ENCODE data around the gene ATM.

Gene ATM

DNA sequence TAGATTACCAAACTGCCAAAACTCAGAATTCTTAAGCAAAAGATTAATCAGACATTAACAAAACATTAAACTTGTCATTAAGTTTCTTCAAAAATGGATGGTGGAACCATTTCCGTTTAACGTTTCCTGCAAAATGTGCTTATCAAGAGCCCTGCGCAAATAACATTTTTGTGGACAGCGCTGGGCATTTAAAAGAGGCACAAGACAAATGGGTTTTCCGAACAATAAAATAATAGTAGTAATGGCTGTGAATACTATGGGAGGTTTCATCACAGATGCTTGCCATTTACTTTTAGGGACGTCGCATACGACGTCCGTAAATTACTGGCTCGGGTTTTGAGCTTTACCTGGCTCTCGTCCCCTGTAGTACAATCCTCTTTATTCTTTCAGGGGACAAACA is 1.5 kb upstream of the ATM start:
- Histone ChIP-seq H3K27ac (ENCODE audit: low read depth, low read length) (peak overlapping the region; percentile 91), H3F3A (ENCODE audit: control insufficient read depth, insufficient read depth) (peaks cover 29% of the 10 kb centered on the region), H3K27me3 (ENCODE audit: control insufficient read depth, low read length) (no peaks in the 10 kb centered on the region), H3K4me3 (ENCODE audit: low read length) (peak overlapping the region; percentile 87), H3K79me2 (ENCODE audit: control insufficient read depth, low read length) (peaks cover 93% of the 10 kb centered on the region), H4K20me1 (ENCODE audit: control insufficient read depth, insufficient read depth, low read depth, low read length) (peaks cover 13% of the 10 kb centered on the region), H3K4me1 (ENCODE audit: control insufficient read depth, low read length) (peaks cover 34% of the 10 kb centered on the region), H3K36me3 (ENCODE audit: control insufficient read depth, low read length) (peaks cover 89% of the 10 kb centered on the region), H3K4me2 (ENCODE audit: low read length) (peak overlapping the region; percentile 78), H3K9me2 (replicated peaks; ENCODE audit: control insufficient read depth, low read length) (no peaks in the 10 kb centered on the region), H3K9me3 (ENCODE audit: control insufficient read depth, insufficient read depth, low read length) (no peaks in the 10 kb centered on the region)
- no peak for TF ChIP-seq EZH2phosphoT487 (IDR thresholded peaks at IDR 0.05; ENCODE audit: borderline replicate concordance, low read length)
- TF ChIP-seq, protein P1, sequence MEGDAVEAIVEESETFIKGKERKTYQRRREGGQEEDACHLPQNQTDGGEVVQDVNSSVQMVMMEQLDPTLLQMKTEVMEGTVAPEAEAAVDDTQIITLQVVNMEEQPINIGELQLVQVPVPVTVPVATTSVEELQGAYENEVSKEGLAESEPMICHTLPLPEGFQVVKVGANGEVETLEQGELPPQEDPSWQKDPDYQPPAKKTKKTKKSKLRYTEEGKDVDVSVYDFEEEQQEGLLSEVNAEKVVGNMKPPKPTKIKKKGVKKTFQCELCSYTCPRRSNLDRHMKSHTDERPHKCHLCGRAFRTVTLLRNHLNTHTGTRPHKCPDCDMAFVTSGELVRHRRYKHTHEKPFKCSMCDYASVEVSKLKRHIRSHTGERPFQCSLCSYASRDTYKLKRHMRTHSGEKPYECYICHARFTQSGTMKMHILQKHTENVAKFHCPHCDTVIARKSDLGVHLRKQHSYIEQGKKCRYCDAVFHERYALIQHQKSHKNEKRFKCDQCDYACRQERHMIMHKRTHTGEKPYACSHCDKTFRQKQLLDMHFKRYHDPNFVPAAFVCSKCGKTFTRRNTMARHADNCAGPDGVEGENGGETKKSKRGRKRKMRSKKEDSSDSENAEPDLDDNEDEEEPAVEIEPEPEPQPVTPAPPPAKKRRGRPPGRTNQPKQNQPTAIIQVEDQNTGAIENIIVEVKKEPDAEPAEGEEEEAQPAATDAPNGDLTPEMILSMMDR (IDR thresholded peaks at IDR 0.05; ENCODE audit: low read depth, low read length, poor library complexity, severe bottlenecking), result no peak

DNA sequence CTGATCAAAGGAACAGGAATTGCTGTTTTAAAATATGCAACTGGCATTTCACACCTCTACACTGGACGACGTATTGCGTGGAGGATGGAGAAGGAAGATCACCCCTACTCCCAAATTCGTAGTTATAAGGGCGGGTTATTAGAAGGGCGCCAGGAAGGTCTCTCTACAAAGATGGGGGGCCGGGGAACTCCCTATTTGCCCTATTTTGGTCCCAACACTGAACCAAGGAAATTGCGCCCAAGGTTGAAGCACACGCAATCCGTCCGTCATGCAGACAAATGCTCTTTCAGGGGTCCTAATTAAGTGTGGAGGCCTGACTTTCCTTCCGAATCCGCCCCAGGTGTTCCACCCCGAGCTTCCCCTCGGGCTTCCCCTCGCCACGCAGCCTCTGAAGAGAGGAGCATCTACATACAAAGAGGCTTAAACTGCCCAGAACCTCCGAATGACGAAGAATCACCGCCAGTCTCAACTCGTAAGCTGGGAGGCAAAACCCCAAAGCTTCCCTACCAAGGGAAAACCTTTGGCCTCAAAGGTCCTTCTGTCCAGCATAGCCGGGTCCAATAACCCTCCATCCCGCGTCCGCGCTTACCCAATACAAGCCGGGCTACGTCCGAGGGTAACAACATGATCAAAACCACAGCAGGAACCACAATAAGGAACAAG is 825 bp upstream of the ATM start:
- H3K9me2 ChIP-seq (replicated peaks; ENCODE audit: control insufficient read depth, low read length), result no peaks in the 10 kb centered on the region
- peaks cover 87% of the 10 kb centered on the region for H3K36me3 ChIP-seq (ENCODE audit: control insufficient read depth, low read length)
- peaks cover 13% of the 10 kb centered on the region for H4K20me1 ChIP-seq (ENCODE audit: control insufficient read depth, insufficient read depth, low read depth, low read length)
- H3K27me3 ChIP-seq (ENCODE audit: control insufficient read depth, low read length), result no peaks in the 10 kb centered on the region
- H3K9me3 ChIP-seq (ENCODE audit: control insufficient read depth, insufficient read depth, low read length), result no peaks in the 10 kb centered on the region
- H3K79me2 ChIP-seq (ENCODE audit: control insufficient read depth, low read length), result peaks cover 93% of the 10 kb centered on the region
- peaks cover 30% of the 10 kb centered on the region for H3F3A ChIP-seq (ENCODE audit: control insufficient read depth, insufficient read depth)
- H3K4me3 ChIP-seq (ENCODE audit: low read length), result peak overlapping the region; percentile 87
- H3K4me2 ChIP-seq (ENCODE audit: low read length), result peak overlapping the region; percentile 78
- TF ChIP-seq EZH2phosphoT487 (IDR thresholded peaks at IDR 0.05; ENCODE audit: borderline replicate concordance, low read length), result no peak
- peak overlapping the region; percentile 91 for H3K27ac ChIP-seq (ENCODE audit: low read depth, low read length)
- H3K4me1 ChIP-seq (ENCODE audit: control insufficient read depth, low read length), result peaks cover 40% of the 10 kb centered on the region

DNA sequence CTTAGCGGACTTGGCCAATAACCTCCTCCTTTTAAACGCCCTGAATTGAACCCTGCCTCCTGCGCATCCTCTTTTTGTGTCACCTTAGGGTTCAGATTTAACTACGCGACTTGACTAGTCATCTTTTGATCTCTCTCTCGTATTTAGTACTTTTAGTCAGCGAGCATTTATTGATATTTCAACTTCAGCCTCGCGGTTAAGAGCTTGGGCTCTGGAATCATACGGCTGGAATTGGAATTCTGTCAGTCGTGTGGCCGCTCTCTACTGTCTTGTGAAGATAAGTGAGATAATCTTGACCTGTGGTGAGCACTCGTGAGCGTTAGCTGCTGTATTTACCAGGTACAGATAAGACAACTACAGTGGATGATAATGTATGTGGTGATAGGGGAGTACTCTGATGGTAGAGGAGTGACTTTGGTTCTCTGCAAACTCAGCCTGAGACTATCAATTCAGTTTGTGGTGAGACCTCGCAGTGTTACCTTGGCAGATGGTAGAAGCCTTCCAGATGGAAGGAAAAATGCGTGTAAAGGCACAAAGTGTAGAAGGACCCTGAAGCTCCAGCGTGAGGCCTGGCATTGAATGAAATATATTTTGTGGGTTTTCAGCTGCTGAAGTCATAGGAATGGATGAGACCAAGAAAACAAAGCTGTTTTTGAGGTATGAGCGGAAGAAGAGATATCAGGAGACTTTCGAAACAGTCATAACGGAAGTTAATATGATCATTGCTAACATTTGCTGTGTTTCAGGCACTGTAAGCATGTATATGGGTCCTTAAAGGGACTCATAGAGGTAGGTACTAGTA is 682 bp downstream of the ATM start:
- Histone ChIP-seq H3K27ac (ENCODE audit: low read depth, low read length) (peak overlapping the region; percentile 91), H3F3A (ENCODE audit: control insufficient read depth, insufficient read depth) (peaks cover 37% of the 10 kb centered on the region), H3K4me3 (ENCODE audit: low read length) (peak overlapping the region; percentile 87), H3K79me2 (ENCODE audit: control insufficient read depth, low read length) (peaks cover 92% of the 10 kb centered on the region), H3K9me2 (replicated peaks; ENCODE audit: control insufficient read depth, low read length) (no peaks in the 10 kb centered on the region), H3K4me2 (ENCODE audit: low read length) (peak overlapping the region; percentile 97), H3K4me1 (ENCODE audit: control insufficient read depth, low read length) (peaks cover 55% of the 10 kb centered on the region), H3K27me3 (ENCODE audit: control insufficient read depth, low read length) (no peaks in the 10 kb centered on the region), H4K20me1 (ENCODE audit: control insufficient read depth, insufficient read depth, low read depth, low read length) (peaks cover 13% of the 10 kb centered on the region), H3K36me3 (ENCODE audit: control insufficient read depth, low read length) (peaks cover 86% of the 10 kb centered on the region), H3K9me3 (ENCODE audit: control insufficient read depth, insufficient read depth, low read length) (no peaks in the 10 kb centered on the region)
- TF ChIP-seq EZH2phosphoT487 (IDR thresholded peaks at IDR 0.05; ENCODE audit: borderline replicate concordance, low read length), result no peak
- TF ChIP-seq, protein P1 (IDR thresholded peaks at IDR 0.05; ENCODE audit: low read depth, low read length, poor library complexity, severe bottlenecking), result no peak

DNA sequence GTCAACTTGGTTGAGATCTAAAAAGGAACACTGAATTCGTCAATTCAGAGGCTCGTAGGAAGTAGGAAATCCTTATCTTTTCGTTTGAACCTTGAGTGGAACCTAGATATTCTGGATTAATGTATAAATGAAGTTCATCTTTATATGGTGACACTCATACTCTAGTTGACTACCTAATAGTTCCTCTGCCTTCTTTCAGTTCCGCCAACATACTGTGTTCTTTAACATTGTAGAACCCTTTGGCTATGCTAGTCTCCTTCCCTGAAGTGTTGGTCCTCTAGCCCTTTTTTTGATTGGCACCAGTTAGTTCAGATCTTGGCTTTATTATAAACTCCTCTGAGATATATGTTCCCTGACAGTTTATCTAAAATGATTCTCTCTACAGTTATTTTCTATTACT is 1.5 kb downstream of the ATM start:
- peaks cover 86% of the 10 kb centered on the region for H3K36me3 ChIP-seq (ENCODE audit: control insufficient read depth, low read length)
- peaks cover 90% of the 10 kb centered on the region for H3K79me2 ChIP-seq (ENCODE audit: control insufficient read depth, low read length)
- H3F3A ChIP-seq (ENCODE audit: control insufficient read depth, insufficient read depth), result peaks cover 37% of the 10 kb centered on the region
- no peak for TF ChIP-seq EZH2phosphoT487 (IDR thresholded peaks at IDR 0.05; ENCODE audit: borderline replicate concordance, low read length)
- TF ChIP-seq, protein P1 (IDR thresholded peaks at IDR 0.05; ENCODE audit: low read depth, low read length, poor library complexity, severe bottlenecking), result no peak
- peak overlapping the region; percentile 87 for H3K4me3 ChIP-seq (ENCODE audit: low read length)
- no peaks in the 10 kb centered on the region for H3K27me3 ChIP-seq (ENCODE audit: control insufficient read depth, low read length)
- no peaks in the 10 kb centered on the region for H3K9me3 ChIP-seq (ENCODE audit: control insufficient read depth, insufficient read depth, low read length)
- no peaks in the 10 kb centered on the region for H3K9me2 ChIP-seq (replicated peaks; ENCODE audit: control insufficient read depth, low read length)
- H3K27ac ChIP-seq (ENCODE audit: low read depth, low read length), result peak overlapping the region; percentile 91
- H3K4me2 ChIP-seq (ENCODE audit: low read length), result peak overlapping the region; percentile 97
- peaks cover 10% of the 10 kb centered on the region for H4K20me1 ChIP-seq (ENCODE audit: control insufficient read depth, insufficient read depth, low read depth, low read length)
- peaks cover 56% of the 10 kb centered on the region for H3K4me1 ChIP-seq (ENCODE audit: control insufficient read depth, low read length)

All from DOHH2 (cell line).